ENCODE results near the gene MSH6. TPM values are rescaled to one million over a fixed set of nuclear protein-coding genes. Genes with fewer than 3 reads are reported as not detected.

The MSH6 gene
- total RNA-seq, 1 donor from 2014 or later = 213 TPM

DNA sequence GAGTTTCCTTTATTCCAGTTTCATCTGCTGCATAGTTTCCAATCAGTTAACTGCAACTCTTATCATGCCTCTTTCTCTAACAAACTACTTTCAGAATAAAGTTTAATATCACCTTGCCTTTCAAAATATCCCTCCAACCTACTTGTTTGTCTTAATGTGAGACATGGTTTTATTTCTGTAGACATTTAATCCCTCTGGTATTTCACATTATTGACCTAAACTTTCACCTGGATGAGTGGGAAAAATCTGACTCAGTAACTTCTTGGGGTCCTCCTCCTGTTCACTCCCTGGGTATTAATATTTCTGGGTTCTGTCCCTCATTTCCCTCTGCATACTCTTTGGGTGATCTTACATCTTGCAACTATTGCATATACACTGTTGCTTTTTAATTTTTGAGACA is 27.9 kb downstream of the MSH6 start:
- Mint-ChIP-seq H3K9me3 (peaks cover 2% of the 10 kb centered on the region), H3K27ac (ENCODE audit: unreplicated experiment) (no peak overlapping the region), H3K27me3 (ENCODE audit: low read depth) (peaks cover 5% of the 10 kb centered on the region), H3K4me3 (no peak overlapping the region), H3K4me1 (no peaks in the 10 kb centered on the region), H3K36me3 (ENCODE audit: low read depth) (peaks cover 41% of the 10 kb centered on the region)
- no peak for DNase-seq (ENCODE audit: low read depth, low spot score)
- no peak for TF ChIP-seq CTCF (conservative IDR thresholded peaks at IDR 0.05)

GRCh38 chr2:47811668-47812067 is 28.7 kb downstream of the MSH6 start:
- no peak for DNase-seq (ENCODE audit: low read depth, low spot score)
- peaks cover 41% of the 10 kb centered on the region for H3K36me3 Mint-ChIP-seq (ENCODE audit: low read depth)
- H3K9me3 Mint-ChIP-seq = peaks cover 2% of the 10 kb centered on the region
- no peak for TF ChIP-seq CTCF (conservative IDR thresholded peaks at IDR 0.05)
- no peak overlapping the region for H3K27ac Mint-ChIP-seq (ENCODE audit: unreplicated experiment)
- peak overlapping the region; percentile 56 for H3K4me3 Mint-ChIP-seq
- H3K4me1 Mint-ChIP-seq = no peaks in the 10 kb centered on the region
- H3K27me3 Mint-ChIP-seq (ENCODE audit: low read depth) = peaks cover 5% of the 10 kb centered on the region

DNA sequence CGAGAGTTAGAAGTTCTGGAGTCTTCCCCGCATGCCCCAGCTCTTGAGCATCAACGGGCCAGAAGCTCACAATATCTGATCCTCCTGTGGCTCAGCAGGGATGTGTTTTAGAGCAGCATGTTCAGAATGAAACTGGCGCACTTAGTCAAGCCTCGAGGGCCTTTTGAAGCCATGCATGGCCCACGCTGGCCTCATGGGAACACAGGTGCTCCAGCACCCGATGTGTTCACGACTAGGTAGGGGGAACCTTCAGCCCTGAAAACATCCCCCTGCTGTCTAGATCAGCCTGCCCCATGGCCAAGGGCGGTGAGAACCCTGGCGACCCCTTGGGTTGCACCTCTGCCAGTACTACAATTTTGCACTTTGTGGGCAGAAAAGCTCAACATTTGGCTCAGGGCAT is 32.8 kb downstream of the MSH6 start:
- Mint-ChIP-seq H3K27me3 (ENCODE audit: low read depth) (peaks cover 5% of the 10 kb centered on the region), H3K27ac (ENCODE audit: unreplicated experiment) (no peak overlapping the region), H3K4me1 (no peaks in the 10 kb centered on the region), H3K9me3 (peaks cover 2% of the 10 kb centered on the region), H3K4me3 (no peak overlapping the region), H3K36me3 (ENCODE audit: low read depth) (peaks cover 48% of the 10 kb centered on the region)
- no peak for DNase-seq (ENCODE audit: low read depth, low spot score)
- no peak for TF ChIP-seq CTCF (conservative IDR thresholded peaks at IDR 0.05)

- Mint-ChIP-seq H3K4me3 (no peak overlapping the region), H3K27ac (ENCODE audit: unreplicated experiment) (no peak overlapping the region), H3K27me3 (ENCODE audit: low read depth) (no peaks in the 10 kb centered on the region), H3K4me1 (no peaks in the 10 kb centered on the region), H3K9me3 (peaks cover 2% of the 10 kb centered on the region), H3K36me3 (ENCODE audit: low read depth) (peaks cover 37% of the 10 kb centered on the region)
- no peak for DNase-seq (ENCODE audit: low read depth, low spot score)
- no peak for TF ChIP-seq CTCF (conservative IDR thresholded peaks at IDR 0.05)
These were observed 35.8 kb downstream of the MSH6 start for GRCh38 chr2:47818777-47819176.

DNA sequence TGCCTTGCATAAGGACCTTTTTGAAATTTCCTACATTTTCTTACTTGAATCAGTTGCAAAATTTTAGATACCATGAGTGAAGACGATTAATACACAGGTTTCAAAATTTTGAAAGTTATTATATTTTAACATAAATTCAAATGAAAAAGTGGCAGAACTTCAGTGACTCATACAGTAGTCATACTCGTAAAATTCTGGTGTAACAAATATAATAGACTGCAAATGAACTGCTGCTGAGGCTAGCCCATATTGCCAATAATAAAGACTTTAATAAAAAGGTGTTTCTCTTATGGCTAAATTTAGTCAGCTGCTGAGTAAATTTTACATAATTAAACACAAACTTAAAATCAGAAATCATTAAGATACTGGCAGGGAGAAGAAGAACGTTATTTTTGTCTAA is 36.9 kb downstream of the MSH6 start:
- no peak for DNase-seq (ENCODE audit: low read depth, low spot score)
- no peak overlapping the region for H3K4me3 Mint-ChIP-seq
- peaks cover 1% of the 10 kb centered on the region for H3K9me3 Mint-ChIP-seq
- H3K27me3 Mint-ChIP-seq (ENCODE audit: low read depth) = no peaks in the 10 kb centered on the region
- H3K36me3 Mint-ChIP-seq (ENCODE audit: low read depth) = peaks cover 30% of the 10 kb centered on the region
- TF ChIP-seq CTCF (conservative IDR thresholded peaks at IDR 0.05) = no peak
- H3K4me1 Mint-ChIP-seq = no peaks in the 10 kb centered on the region
- H3K27ac Mint-ChIP-seq (ENCODE audit: unreplicated experiment) = no peak overlapping the region

DNA sequence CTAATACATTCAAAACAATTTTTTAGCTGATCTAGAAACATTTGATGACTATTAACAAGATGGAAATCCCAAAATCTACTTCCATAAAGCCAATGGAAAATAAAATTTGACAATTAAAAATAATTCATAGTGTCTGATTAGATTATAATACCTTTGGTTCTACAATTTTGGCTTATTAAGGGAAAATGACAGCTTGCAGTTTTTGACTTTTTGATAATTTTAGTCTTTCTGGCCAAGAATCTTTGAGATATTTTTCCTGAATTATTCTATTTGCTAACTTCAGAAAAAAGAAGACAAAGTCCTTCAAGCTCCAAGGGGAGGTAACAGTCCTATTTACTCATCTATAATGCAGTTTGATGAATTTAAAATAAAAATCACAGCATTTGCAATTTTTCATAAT is 39.6 kb downstream of the MSH6 start:
- peaks cover 16% of the 10 kb centered on the region for H3K36me3 Mint-ChIP-seq (ENCODE audit: low read depth)
- H3K27me3 Mint-ChIP-seq (ENCODE audit: low read depth) = no peaks in the 10 kb centered on the region

More for the DNA sequence above, 39.6 kb downstream of the MSH6 start:
- DNase-seq (ENCODE audit: low read depth, low spot score) = no peak
- no peak overlapping the region for H3K27ac Mint-ChIP-seq (ENCODE audit: unreplicated experiment)
- no peak overlapping the region for H3K4me3 Mint-ChIP-seq
- H3K4me1 Mint-ChIP-seq = no peaks in the 10 kb centered on the region
- no peaks in the 10 kb centered on the region for H3K9me3 Mint-ChIP-seq
- no peak for TF ChIP-seq CTCF (conservative IDR thresholded peaks at IDR 0.05)

All from neural crest cell (in vitro differentiated cells).